ENCODE measurements around the gene NOTCH1. TPM values are rescaled to one million over a fixed set of nuclear protein-coding genes. Genes with fewer than 3 reads are reported as not detected.

The NOTCH1 gene
- total and polyA plus RNA-seq, 2 of the 8 experiments (the other 6 are each of a cell fraction or from before 2014, with no cell fraction given): 6.9 to 55.6 TPM

- no peak for TF ChIP-seq KDM1A (IDR thresholded peaks at IDR 0.05; ENCODE audit: borderline replicate concordance, low read length)
These were observed 34.6 kb downstream of the NOTCH1 start (continued) for GRCh38 chr9:136511144-136511669.
